ENCODE data around the gene TFPI. TPM values are rescaled to one million over a fixed set of nuclear protein-coding genes. Genes with fewer than 3 reads are reported as not detected.

Gene TFPI
- total RNA-seq, 1 experiment from 2014 or later, result 65.7 TPM

GRCh38 chr2:187434342-187434785 is 119.9 kb downstream of the TFPI start:
- ChIA-PET POLR2A (ENCODE audit: unreplicated experiment) (no interaction called here), CTCF (no interaction called here)
- Histone ChIP-seq H4K20me1 (ENCODE audit: insufficient read depth) (no peaks in the 10 kb centered on the region), H3K9me2 (ENCODE audit: insufficient read depth) (no peaks in the 10 kb centered on the region), H3K36me3 (ENCODE audit: low read depth) (no peaks in the 10 kb centered on the region), H3K9me3 (ENCODE audit: insufficient read depth, low read depth) (no peaks in the 10 kb centered on the region), H3K27ac (no peak overlapping the region), H2AFZ (no peak overlapping the region), H3K79me2 (ENCODE audit: low read depth) (no peaks in the 10 kb centered on the region), H3F3A (ENCODE audit: insufficient read depth, low read depth) (no peaks in the 10 kb centered on the region), H3K4me2 (no peak overlapping the region), H3K27me3 (ENCODE audit: insufficient read depth, low read depth) (no peaks in the 10 kb centered on the region), H3K4me3 (no peak overlapping the region), H3K4me1 (replicated peaks; ENCODE audit: insufficient read depth) (no peaks in the 10 kb centered on the region)
- BruUV-seq (replicated peaks), result no TSS peak
- TF ChIP-seq CTCF (conservative IDR thresholded peaks at IDR 0.05), result no peak
- TF ChIP-seq EZH2 (IDR thresholded peaks at IDR 0.05; ENCODE audit: low read depth), result no peak
- DNase-seq, result no peak
- intact Hi-C loops (cut with micrococcal nuclease; ENCODE audit: unreplicated experiment), result no loop called here

- POLR2A ChIA-PET (ENCODE audit: unreplicated experiment), result no interaction called here
- intact Hi-C loops (cut with micrococcal nuclease; ENCODE audit: unreplicated experiment), result no loop called here
- no TSS peak for BruUV-seq (replicated peaks)
Measured at GRCh38 chr2:187431911-187432310, 122.3 kb downstream of the TFPI start.

GRCh38 chr2:187429989-187430388 is 124.2 kb downstream of the TFPI start:
- H2AFZ ChIP-seq, result no peak overlapping the region
- no peaks in the 10 kb centered on the region for H3K27me3 ChIP-seq (ENCODE audit: insufficient read depth, low read depth)
- no peaks in the 10 kb centered on the region for H3K9me3 ChIP-seq (ENCODE audit: insufficient read depth, low read depth)
- POLR2A ChIA-PET (ENCODE audit: unreplicated experiment), result no interaction called here
- TF ChIP-seq EZH2 (IDR thresholded peaks at IDR 0.05; ENCODE audit: low read depth) (no peak), CTCF (conservative IDR thresholded peaks at IDR 0.05) (no peak)
- H3K4me1 ChIP-seq (replicated peaks; ENCODE audit: insufficient read depth), result no peaks in the 10 kb centered on the region
- CTCF ChIA-PET, result no interaction called here
- no TSS peak for BruUV-seq (replicated peaks)
- H3K36me3 ChIP-seq (ENCODE audit: low read depth), result no peaks in the 10 kb centered on the region
- intact Hi-C loops (cut with micrococcal nuclease; ENCODE audit: unreplicated experiment), result no loop called here
- no peaks in the 10 kb centered on the region for H4K20me1 ChIP-seq (ENCODE audit: insufficient read depth)
- H3F3A ChIP-seq (ENCODE audit: insufficient read depth, low read depth), result no peaks in the 10 kb centered on the region
- DNase-seq, result no peak
- H3K9me2 ChIP-seq (ENCODE audit: insufficient read depth), result no peaks in the 10 kb centered on the region
- no peak overlapping the region for H3K4me2 ChIP-seq
- H3K79me2 ChIP-seq (ENCODE audit: low read depth), result no peaks in the 10 kb centered on the region
- H3K4me3 ChIP-seq, result no peak overlapping the region
- no peak overlapping the region for H3K27ac ChIP-seq

More at GRCh38 chr2:187431911-187432310, 122.3 kb downstream of the TFPI start:
- Histone ChIP-seq H2AFZ (no peak overlapping the region), H3K9me3 (ENCODE audit: insufficient read depth, low read depth) (no peaks in the 10 kb centered on the region), H3K36me3 (ENCODE audit: low read depth) (no peaks in the 10 kb centered on the region), H3K79me2 (ENCODE audit: low read depth) (no peaks in the 10 kb centered on the region), H4K20me1 (ENCODE audit: insufficient read depth) (no peaks in the 10 kb centered on the region), H3K27ac (no peak overlapping the region), H3F3A (ENCODE audit: insufficient read depth, low read depth) (no peaks in the 10 kb centered on the region), H3K4me2 (no peak overlapping the region), H3K9me2 (ENCODE audit: insufficient read depth) (no peaks in the 10 kb centered on the region), H3K4me1 (replicated peaks; ENCODE audit: insufficient read depth) (no peaks in the 10 kb centered on the region), H3K27me3 (ENCODE audit: insufficient read depth, low read depth) (no peaks in the 10 kb centered on the region), H3K4me3 (no peak overlapping the region)
- no peak for TF ChIP-seq CTCF (conservative IDR thresholded peaks at IDR 0.05)
- TF ChIP-seq EZH2 (IDR thresholded peaks at IDR 0.05; ENCODE audit: low read depth), result no peak
- DNase-seq, result no peak
- CTCF ChIA-PET, result no interaction called here

Data from PC-9 (cell line).